B cell (primary cell): ENCODE data around the gene DYRK1A.

Source experiments
- EZH2 ChIP-seq: IDR thresholded peaks from 2 replicates; pipeline ENCODE4 v1.6.1; 2012; ENCODE audit warnings: borderline replicate concordance, low read depth, mild to moderate bottlenecking, moderate library complexity, low read length; ENCODE audit not compliant: insufficient read depth, poor library complexity, severe bottlenecking
- TF ChIP-seq, protein P1 (sequence below): fragments of 200-600 bp; IDR thresholded peaks from one replicate; pipeline ENCODE4 v1.8.0; 2022; ENCODE audit warnings: antibody characterized with exemption, mild to moderate bottlenecking

DNA sequence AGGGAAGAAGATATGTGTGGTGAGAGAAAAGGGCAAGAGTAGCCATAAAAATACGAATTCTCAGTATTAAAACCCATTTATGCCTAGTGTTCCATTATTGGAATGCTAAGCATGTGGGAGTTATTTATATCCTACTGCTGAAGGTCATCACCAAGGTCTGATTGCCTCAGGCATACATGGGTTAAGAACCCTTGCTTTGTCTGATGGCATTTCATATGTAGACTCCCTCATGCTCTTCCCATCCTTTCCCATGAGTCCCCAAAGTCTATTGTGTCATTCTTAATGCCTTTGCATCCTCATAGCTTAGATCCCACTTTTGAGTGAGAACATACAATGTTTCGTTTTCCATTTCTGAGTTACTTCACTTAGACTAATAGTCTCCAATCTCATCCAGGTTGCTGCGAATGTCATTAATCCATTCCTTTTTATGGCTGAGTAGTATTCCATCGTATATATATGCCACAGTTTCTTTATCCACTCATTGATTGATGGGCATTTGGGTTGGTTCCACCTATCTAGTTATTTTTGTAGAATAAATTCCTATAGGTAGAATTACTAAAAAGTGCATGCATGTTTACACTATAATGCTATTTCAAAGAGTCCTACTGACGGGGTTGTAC is 172.5 kb downstream of the DYRK1A start:
- TF ChIP-seq, protein P1, sequence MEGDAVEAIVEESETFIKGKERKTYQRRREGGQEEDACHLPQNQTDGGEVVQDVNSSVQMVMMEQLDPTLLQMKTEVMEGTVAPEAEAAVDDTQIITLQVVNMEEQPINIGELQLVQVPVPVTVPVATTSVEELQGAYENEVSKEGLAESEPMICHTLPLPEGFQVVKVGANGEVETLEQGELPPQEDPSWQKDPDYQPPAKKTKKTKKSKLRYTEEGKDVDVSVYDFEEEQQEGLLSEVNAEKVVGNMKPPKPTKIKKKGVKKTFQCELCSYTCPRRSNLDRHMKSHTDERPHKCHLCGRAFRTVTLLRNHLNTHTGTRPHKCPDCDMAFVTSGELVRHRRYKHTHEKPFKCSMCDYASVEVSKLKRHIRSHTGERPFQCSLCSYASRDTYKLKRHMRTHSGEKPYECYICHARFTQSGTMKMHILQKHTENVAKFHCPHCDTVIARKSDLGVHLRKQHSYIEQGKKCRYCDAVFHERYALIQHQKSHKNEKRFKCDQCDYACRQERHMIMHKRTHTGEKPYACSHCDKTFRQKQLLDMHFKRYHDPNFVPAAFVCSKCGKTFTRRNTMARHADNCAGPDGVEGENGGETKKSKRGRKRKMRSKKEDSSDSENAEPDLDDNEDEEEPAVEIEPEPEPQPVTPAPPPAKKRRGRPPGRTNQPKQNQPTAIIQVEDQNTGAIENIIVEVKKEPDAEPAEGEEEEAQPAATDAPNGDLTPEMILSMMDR, result no peak
- TF ChIP-seq EZH2, result no peak
